HepG2 (cell line): Measurements from ENCODE around the gene LRR1. TPM values are rescaled to one million over a fixed set of nuclear protein-coding genes. Genes with fewer than 3 reads are reported as not detected.

Experiments
- ATAC-seq: fragments of 200-7000 bp; cut with Tn5 transposase; 3 replicates; pipeline ENCODE4 v1.9.1; 2020; ENCODE audit warnings: mild to moderate bottlenecking, moderate library complexity
- BruUV-seq: library from RNA; stranded (reverse); fragments of 400-500 nt; replicated peaks from 2 replicates; lab custom pipeline; 2021; lab: Mats Ljungman, UMichigan
- CTCF ChIA-PET: fragments of 300-600 bp; formaldehyde crosslinking; extraction: SDS; loops from one replicate; lab custom pipeline; 2021; ENCODE audit warnings: low total read pairs, inconsistent platforms, low intra/inter-chr PET ratio; lab: Yijun Ruan, JAX
- POLR2A ChIA-PET: fragments of 350-600 bp; sonication (Branson Sonifier 250); formaldehyde crosslinking; loops from one replicate; lab custom pipeline; 2020; ENCODE audit warnings: antibody characterized with exemption, inconsistent platforms; lab: Yijun Ruan, JAX
- DNase-seq: peaks from one replicate; pipeline ENCODE4 v3.0.0-alpha.2; 2015; ENCODE audit warnings: low spot score
- FAIRE-seq: peaks from 3 replicates; lab custom pipeline; 2011; peaks lifted over from hg19 to GRCh38; lab: Jason Lieb, UNC
- H2AFZ ChIP-seq: one replicate; pipeline ENCODE4 v1.6.1; 2011; ENCODE audit warnings: low read length, inconsistent platforms
- H3K27ac ChIP-seq: fragments of 300-600 bp; 3 replicates; pipeline ENCODE4 v1.8.0; 2011; ENCODE audit warnings: mixed run types, mild to moderate bottlenecking, mixed read lengths, low read length, inconsistent platforms; ENCODE audit not compliant: insufficient read depth; ENCODE audit errors: extremely low read length
- H3K27me3 ChIP-seq, 2 experiments: fragments of 200-600 bp in 1 of 2; 2 replicates in 1 of 2; 3 replicates in 1 of 2; pipeline versions ENCODE4 v1.6.0 to v1.8.0; 2011; ENCODE audit warnings: low read length in 2 of 2, mild to moderate bottlenecking in 2 of 2, moderate library complexity in 2 of 2, inconsistent platforms in 1 of 2; ENCODE audit not compliant: insufficient read depth in 2 of 2, control insufficient read depth in 1 of 2
- H3K36me3 ChIP-seq, 2 experiments: fragments of 200-600 bp in 1 of 2; replicated peaks in 1 of 2; 2 replicates in 1 of 2; 3 replicates in 1 of 2; pipeline versions ENCODE4 v1.5.1 to v1.8.0; 2011; ENCODE audit warnings: low read length in 2 of 2, inconsistent platforms in 1 of 2; ENCODE audit not compliant: insufficient read depth in 2 of 2, control insufficient read depth in 1 of 2
- H3K4me1 ChIP-seq: 2 replicates; pipeline ENCODE4 v1.5.1; 2012; ENCODE audit warnings: low read length, inconsistent platforms; ENCODE audit not compliant: insufficient read depth
- H3K4me2 ChIP-seq: 2 replicates; pipeline ENCODE4 v1.6.0; 2011; ENCODE audit warnings: low read depth, low read length, inconsistent platforms
- H3K4me3 ChIP-seq, 3 experiments: fragments of 200-600 bp in 1 of 3; sonication (generic), shearing (Covaris generic) in 1 of 3; replicated peaks in 1 of 3; 2 replicates each; pipeline ENCODE4 v1.5.1; 2011 to 2016; ENCODE audit warnings: low read length in 3 of 3, inconsistent platforms in 2 of 3, low read depth in 2 of 3, mild to moderate bottlenecking in 2 of 3, control low read depth in 1 of 3, mixed read lengths in 1 of 3; ENCODE audit not compliant: insufficient read depth in 1 of 3
- H3K79me2 ChIP-seq: one replicate; pipeline ENCODE4 v1.6.1; 2011; ENCODE audit warnings: low read length, inconsistent platforms; ENCODE audit not compliant: insufficient read depth
- H3K9ac ChIP-seq: 2 replicates; pipeline ENCODE4 v1.6.0; 2011; ENCODE audit warnings: mild to moderate bottlenecking, low read depth, low read length, inconsistent platforms; ENCODE audit not compliant: insufficient read depth
- H3K9me3 ChIP-seq: 2 replicates; pipeline ENCODE4 v1.5.1; 2012; ENCODE audit warnings: mild to moderate bottlenecking, low read length
- H4K20me1 ChIP-seq: 2 replicates; pipeline ENCODE4 v1.6.0; 2011; ENCODE audit warnings: inconsistent platforms, mild to moderate bottlenecking, low read length, moderate library complexity; ENCODE audit not compliant: insufficient read depth
- GZF1 ChIP-seq: sonication (generic); formaldehyde crosslinking; IDR thresholded peaks from 2 replicates; pipeline ENCODE4 v1.5.1; 2020; ENCODE audit warnings: mild to moderate bottlenecking, missing genetic modification reagents
- MAFK ChIP-seq, 2 experiments: IDR thresholded peaks in 1 of 2; conservative IDR thresholded peaks in 1 of 2; 2 replicates each; pipeline ENCODE4 v1.6.1; 2011; ENCODE audit warnings: improper control_type of control experiment in 2 of 2, low read length in 2 of 2
- MBD4 ChIP-seq: IDR thresholded peaks from 2 replicates; pipeline ENCODE4 v1.6.1; 2012; ENCODE audit warnings: low read length, inconsistent platforms, borderline replicate concordance
- MIER2 ChIP-seq: IDR thresholded peaks from 2 replicates; pipeline ENCODE4 v1.6.1; 2016; ENCODE audit warnings: missing biosample characterization, missing genetic modification reagents
- RBM22 ChIP-seq: fragments of 200-400 bp; formaldehyde crosslinking; optimal IDR thresholded peaks from 2 replicates; pipeline ENCODE3; 2017; ENCODE audit warnings: mild to moderate bottlenecking, low read length, moderate library complexity
- RCOR2 ChIP-seq: IDR thresholded peaks from 2 replicates; pipeline ENCODE4 v1.6.1; 2016; ENCODE audit warnings: missing biosample characterization, missing genetic modification reagents
- SCMH1 ChIP-seq: sonication (generic); formaldehyde crosslinking; IDR thresholded peaks from 2 replicates; pipeline ENCODE4 v1.9.0; 2021; ENCODE audit warnings: missing genetic modification reagents, mild to moderate bottlenecking, borderline replicate concordance
- SMAD1 ChIP-seq: sonication (generic); formaldehyde crosslinking; IDR thresholded peaks from 2 replicates; pipeline ENCODE4 v1.4.0; 2020; ENCODE audit warnings: missing genetic modification reagents, low read depth, mild to moderate bottlenecking, borderline replicate concordance
- SP140L ChIP-seq: sonication (generic); formaldehyde crosslinking; IDR thresholded peaks from 2 replicates; pipeline ENCODE4 v1.4.0; 2020; ENCODE audit warnings: missing genetic modification reagents, borderline replicate concordance
- ZBTB8A ChIP-seq: sonication (generic); formaldehyde crosslinking; IDR thresholded peaks from 2 replicates; pipeline ENCODE4 v1.4.0; 2020; ENCODE audit warnings: mild to moderate bottlenecking, low read depth, missing genetic modification reagents, borderline replicate concordance
- ZKSCAN1 ChIP-seq: fragments of 150-350 bp; IDR thresholded peaks from 2 replicates; pipeline ENCODE4 v1.6.1; 2014; ENCODE audit warnings: low read length
- ZNF354B ChIP-seq: sonication (generic); formaldehyde crosslinking; IDR thresholded peaks from 2 replicates; pipeline ENCODE4 v1.8.0; 2022; ENCODE audit warnings: mild to moderate bottlenecking, missing genetic modification reagents
- WGBS: methylation state at CpG from one replicate; pipeline ENCODE4 v1.1.6; 2017; ENCODE audit warnings: low lambda C conversion rate; 5-methylcytosine and 5-hydroxymethylcytosine counted together
- in situ Hi-C: cut with HindIII; loops from 2 replicates; pipeline ENCODE4 v1.10.0; 2017; ENCODE audit warnings: low pct_unique_long_range_greater_than_20kb; ENCODE audit not compliant: extremely low pct_ligation_motif_present
- intact Hi-C: fragments of 100-400 bp; cut with micrococcal nuclease; formaldehyde crosslinking; loops from one replicate; pipeline ENCODE4 v1.10.0; 2022; ENCODE audit not compliant: unreplicated experiment
- polyA plus RNA-seq, 8 experiments: library from polyadenylated mRNA; depleted of rRNA in 3 of 8; stranded (reverse) in 7 of 8; unstranded in 1 of 8; fragments of >200 nt; fragmentation: Illumina TruSeq in 4 of 8; extraction: Trizol in 4 of 8; gene quantifications; 2 replicates each; pipeline versions ENCODE4 v1.2.1 to v1.2.3, GENCODE V29; 2011 to 2016; ENCODE audit warnings: low read depth in 4 of 8, missing spikeins in 1 of 8, mixed read lengths in 1 of 8; ENCODE audit not compliant: insufficient read depth in 1 of 8
- total RNA-seq, 5 experiments: library from RNA; depleted of rRNA; stranded (reverse); fragments of >200 nt; fragmentation: Illumina TruSeq; extraction: Trizol; gene quantifications; 2 replicates each; pipeline ENCODE4 v1.2.3, GENCODE V29; 2016; ENCODE audit warnings: low read depth in 1 of 5
- TF ChIP-seq, protein P1 (sequence below): sonication (generic); formaldehyde crosslinking; IDR thresholded peaks from 2 replicates; pipeline ENCODE4 v1.9.0; 2021; ENCODE audit warnings: missing genetic modification reagents, mild to moderate bottlenecking, borderline replicate concordance
- TF ChIP-seq, protein P2 (sequence below): conservative IDR thresholded peaks from 2 replicates; pipeline ENCODE4 v1.6.1; 2018; ENCODE audit warnings: missing genetic modification reagents

Gene LRR1
- total and polyA plus RNA-seq, 2 of the 13 experiments (the other 11 are each of a cell fraction or from before 2014, with no cell fraction given): 7.0 to 36.2 TPM

DNA sequence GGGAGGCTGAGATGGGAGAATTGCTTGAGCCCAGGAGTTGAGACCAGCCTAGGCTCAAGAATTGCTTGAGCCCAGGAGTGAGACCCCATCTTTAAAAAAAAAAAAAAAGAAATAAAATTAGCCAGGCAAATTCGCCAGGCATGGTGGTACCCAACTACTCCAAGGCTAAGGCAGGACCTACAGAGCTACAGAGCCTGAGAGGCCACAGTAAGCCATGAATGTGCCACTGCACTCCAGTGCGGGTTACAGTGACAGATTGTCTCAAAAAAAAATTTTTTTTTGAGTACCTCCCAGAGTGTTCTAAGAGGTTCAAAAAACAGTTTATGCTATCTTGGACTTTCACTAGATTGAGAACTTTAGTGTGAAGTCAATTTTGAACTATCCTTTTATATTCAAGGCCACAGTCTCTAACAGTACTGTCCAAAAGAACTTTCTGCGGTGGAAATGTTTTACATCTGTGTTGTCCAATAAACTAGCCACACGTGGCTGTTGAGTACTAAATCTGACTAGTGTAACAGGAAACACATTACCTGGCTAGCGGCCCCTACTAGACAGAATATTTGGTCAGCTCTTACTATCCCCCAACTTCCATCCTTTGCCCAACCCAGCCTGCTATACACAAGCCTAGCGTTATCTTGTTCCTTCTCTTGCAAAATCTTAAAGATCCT, 19.2 kb downstream of the LRR1 start:
- TF ChIP-seq RBM22 (peak; percentile 44), SP140L (CRISPR knock-in tag) (no peak), ZBTB8A (CRISPR knock-in tag) (no peak), ZKSCAN1 (no peak), MIER2 (CRISPR knock-in tag) (no peak), ZNF354B (CRISPR knock-in tag) (no peak), RCOR2 (no peak), MBD4 (0 out of 2 replicates have a peak, but pooled peaks have one; percentile 30), GZF1 (no peak), SCMH1 (CRISPR knock-in tag) (no peak), MAFK (conservative IDR thresholded peaks at IDR 0.05 in 1 of 2, IDR thresholded peaks at IDR 0.05 in 1 of 2; ENCODE audit: low read length in 2 of 2) (no peak), SMAD1 (CRISPR knock-in tag) (no peak)
- TF ChIP-seq, protein P1, sequence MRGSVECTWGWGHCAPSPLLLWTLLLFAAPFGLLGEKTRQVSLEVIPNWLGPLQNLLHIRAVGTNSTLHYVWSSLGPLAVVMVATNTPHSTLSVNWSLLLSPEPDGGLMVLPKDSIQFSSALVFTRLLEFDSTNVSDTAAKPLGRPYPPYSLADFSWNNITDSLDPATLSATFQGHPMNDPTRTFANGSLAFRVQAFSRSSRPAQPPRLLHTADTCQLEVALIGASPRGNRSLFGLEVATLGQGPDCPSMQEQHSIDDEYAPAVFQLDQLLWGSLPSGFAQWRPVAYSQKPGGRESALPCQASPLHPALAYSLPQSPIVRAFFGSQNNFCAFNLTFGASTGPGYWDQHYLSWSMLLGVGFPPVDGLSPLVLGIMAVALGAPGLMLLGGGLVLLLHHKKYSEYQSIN (CRISPR knock-in tag): no peak
- TF ChIP-seq, protein P2, sequence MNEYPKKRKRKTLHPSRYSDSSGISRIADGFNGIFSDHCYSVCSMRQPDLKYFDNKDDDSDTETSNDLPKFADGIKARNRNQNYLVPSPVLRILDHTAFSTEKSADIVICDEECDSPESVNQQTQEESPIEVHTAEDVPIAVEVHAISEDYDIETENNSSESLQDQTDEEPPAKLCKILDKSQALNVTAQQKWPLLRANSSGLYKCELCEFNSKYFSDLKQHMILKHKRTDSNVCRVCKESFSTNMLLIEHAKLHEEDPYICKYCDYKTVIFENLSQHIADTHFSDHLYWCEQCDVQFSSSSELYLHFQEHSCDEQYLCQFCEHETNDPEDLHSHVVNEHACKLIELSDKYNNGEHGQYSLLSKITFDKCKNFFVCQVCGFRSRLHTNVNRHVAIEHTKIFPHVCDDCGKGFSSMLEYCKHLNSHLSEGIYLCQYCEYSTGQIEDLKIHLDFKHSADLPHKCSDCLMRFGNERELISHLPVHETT: no peak
- ChIA-PET CTCF (no interaction called here), POLR2A (interaction anchor here (0.6 to 0.9 kb wide), 2 partner anchors 19 to 32 kb away, joined by 3 to 4 read pairs; partner anchors contain the start of genes LRR1 and RPS29)
- BruUV-seq: no TSS peak
- H3K4me2 ChIP-seq: no peak overlapping the region; the same call in 1 of the 2 replicates
- ATAC-seq (no peak), DNase-seq (no peak), FAIRE-seq (no peak)
- H3K4me3 ChIP-seq: no peak overlapping the region
- no peak overlapping the region for H2AFZ ChIP-seq
- H3K9ac ChIP-seq: no peak overlapping the region
- in situ Hi-C loops (no loop called here), intact Hi-C loops (no loop called here)
- H3K79me2 ChIP-seq: peaks cover 50% of the 10 kb centered on the region
- no peak overlapping the region for H3K27ac ChIP-seq
- H4K20me1 ChIP-seq: peaks cover 12% of the 10 kb centered on the region
- no peaks in the 10 kb centered on the region for H3K9me3 ChIP-seq
- WGBS: 87% methylated on average over 6 of the region's 6 CpGs
- no peaks in the 10 kb centered on the region; a peak in 1 of 5 replicates for H3K27me3 ChIP-seq
- peaks cover 46% of the 10 kb centered on the region for H3K4me1 ChIP-seq
- peaks cover 0 to 14% of the 10 kb centered on the region in 2 experiments; a peak in 2 of 5 replicates for H3K36me3 ChIP-seq
